ENCODE results near the gene D2HGDH. TPM values are rescaled to one million over a fixed set of nuclear protein-coding genes. Genes with fewer than 3 reads are reported as not detected.

The D2HGDH gene
- total RNA-seq, 1 experiment from 2014 or later, result 46.3 TPM

DNA sequence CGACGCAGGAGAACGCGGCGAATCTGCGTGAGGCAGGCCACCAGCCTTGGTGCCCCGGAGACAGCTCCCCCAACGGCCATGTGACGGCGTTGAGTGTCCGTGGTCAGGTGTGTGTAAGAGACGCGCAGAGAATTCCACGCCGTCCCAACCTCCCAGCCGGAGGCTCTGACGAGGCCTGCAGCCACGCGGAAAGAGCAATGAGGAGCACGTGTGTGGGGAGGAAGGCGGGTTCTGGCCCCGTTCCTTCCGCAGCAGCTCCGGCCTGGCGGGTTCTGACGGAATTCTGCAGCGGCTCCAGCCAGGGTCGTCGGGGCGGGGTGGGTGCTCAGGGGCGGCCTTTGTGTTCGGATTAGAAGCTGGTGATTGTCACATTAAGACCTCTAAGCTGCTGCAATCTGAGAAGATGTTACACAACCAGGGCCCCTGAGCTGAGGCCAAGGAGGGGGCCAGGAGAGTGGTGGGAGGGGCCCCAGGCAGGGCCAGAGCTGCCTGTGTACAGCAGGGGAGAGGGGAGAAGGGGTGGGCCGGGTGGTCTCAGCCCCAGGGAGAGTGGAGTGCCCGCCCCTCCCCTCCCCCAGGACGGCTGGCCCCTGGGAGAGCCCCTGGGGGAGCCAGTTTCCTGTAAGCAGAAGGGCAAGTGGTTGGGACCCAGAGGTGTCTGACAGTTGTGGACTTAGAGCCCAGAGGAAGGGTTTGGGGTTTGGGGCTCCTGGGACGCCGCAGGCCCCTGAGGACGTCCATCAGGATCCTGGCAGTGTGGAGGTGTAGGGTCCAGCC is 37.0 kb downstream of the D2HGDH start (continued):
- no peak for TF ChIP-seq MAX (IDR thresholded peaks at IDR 0.05)
- no peak for TF ChIP-seq CBX3 (IDR thresholded peaks at IDR 0.05; ENCODE audit: low read depth)
- no peak for TF ChIP-seq SIN3A (IDR thresholded peaks at IDR 0.05; ENCODE audit: low read depth)

GRCh38 chr2:241772063-241772499 is 37.7 kb downstream of the D2HGDH start:
- Histone ChIP-seq H3K27ac (ENCODE audit: low read depth, low read length) (no peak overlapping the region), H2AFZ (ENCODE audit: low read depth, low read length, poor library complexity, severe bottlenecking) (no peak overlapping the region), H3K9ac (ENCODE audit: low read length) (no peak overlapping the region), H3K9me3 (ENCODE audit: control insufficient read depth in 1 of 2, insufficient read depth in 1 of 2, low read depth in 1 of 2, low read length in 2 of 2) (no peaks in the 10 kb centered on the region), H4K20me1 (ENCODE audit: insufficient read depth) (no peaks in the 10 kb centered on the region), H3K36me3 (ENCODE audit: control insufficient read depth in 1 of 2, insufficient read depth in 2 of 2, low read length in 2 of 2) (no peaks in the 10 kb centered on the region), H3K4me2 (ENCODE audit: low read length) (no peak overlapping the region), H3K79me2 (ENCODE audit: insufficient read depth, low read length) (no peaks in the 10 kb centered on the region), H3K27me3 (ENCODE audit: insufficient read depth, low read length) (no peaks in the 10 kb centered on the region), H3K4me1 (ENCODE audit: control insufficient read depth in 1 of 2, insufficient read depth in 2 of 2, low read length in 2 of 2) (peaks cover 16 to 22% of the 10 kb centered on the region in 2 experiments), H3K9me2 (ENCODE audit: insufficient read depth) (no peaks in the 10 kb centered on the region), H3K4me3 (replicated peaks in 1 of 2; ENCODE audit: low read depth in 1 of 2, low read length in 2 of 2) (no peak overlapping the region)
- TF ChIP-seq EGR1 (IDR thresholded peaks at IDR 0.05; ENCODE audit: low read depth) (no peak), JUND (IDR thresholded peaks at IDR 0.05) (no peak), EZH2phosphoT487 (IDR thresholded peaks at IDR 0.05; ENCODE audit: borderline replicate concordance) (no peak), SP1 (IDR thresholded peaks at IDR 0.05; ENCODE audit: low read depth) (no peak), TCF7L2 (IDR thresholded peaks at IDR 0.05; ENCODE audit: borderline replicate concordance, extremely low read depth, insufficient read depth, insufficient read length) (no peak), ZFX (IDR thresholded peaks at IDR 0.05) (no peak), SIN3A (IDR thresholded peaks at IDR 0.05; ENCODE audit: low read depth) (no peak), CEBPB (IDR thresholded peaks at IDR 0.05; ENCODE audit: low read depth) (no peak), RAD21 (IDR thresholded peaks at IDR 0.05; ENCODE audit: low read depth) (no peak), ELF1 (IDR thresholded peaks at IDR 0.05; ENCODE audit: borderline replicate concordance, low read depth) (no peak), SRF (IDR thresholded peaks at IDR 0.05; ENCODE audit: low read depth) (no peak), POLR2AphosphoS5 (IDR thresholded peaks at IDR 0.05; ENCODE audit: low read depth, low read length) (no peak), ZNF274 (IDR thresholded peaks at IDR 0.05; ENCODE audit: low read depth, low read length) (no peak)
- TF ChIP-seq, protein P1, sequence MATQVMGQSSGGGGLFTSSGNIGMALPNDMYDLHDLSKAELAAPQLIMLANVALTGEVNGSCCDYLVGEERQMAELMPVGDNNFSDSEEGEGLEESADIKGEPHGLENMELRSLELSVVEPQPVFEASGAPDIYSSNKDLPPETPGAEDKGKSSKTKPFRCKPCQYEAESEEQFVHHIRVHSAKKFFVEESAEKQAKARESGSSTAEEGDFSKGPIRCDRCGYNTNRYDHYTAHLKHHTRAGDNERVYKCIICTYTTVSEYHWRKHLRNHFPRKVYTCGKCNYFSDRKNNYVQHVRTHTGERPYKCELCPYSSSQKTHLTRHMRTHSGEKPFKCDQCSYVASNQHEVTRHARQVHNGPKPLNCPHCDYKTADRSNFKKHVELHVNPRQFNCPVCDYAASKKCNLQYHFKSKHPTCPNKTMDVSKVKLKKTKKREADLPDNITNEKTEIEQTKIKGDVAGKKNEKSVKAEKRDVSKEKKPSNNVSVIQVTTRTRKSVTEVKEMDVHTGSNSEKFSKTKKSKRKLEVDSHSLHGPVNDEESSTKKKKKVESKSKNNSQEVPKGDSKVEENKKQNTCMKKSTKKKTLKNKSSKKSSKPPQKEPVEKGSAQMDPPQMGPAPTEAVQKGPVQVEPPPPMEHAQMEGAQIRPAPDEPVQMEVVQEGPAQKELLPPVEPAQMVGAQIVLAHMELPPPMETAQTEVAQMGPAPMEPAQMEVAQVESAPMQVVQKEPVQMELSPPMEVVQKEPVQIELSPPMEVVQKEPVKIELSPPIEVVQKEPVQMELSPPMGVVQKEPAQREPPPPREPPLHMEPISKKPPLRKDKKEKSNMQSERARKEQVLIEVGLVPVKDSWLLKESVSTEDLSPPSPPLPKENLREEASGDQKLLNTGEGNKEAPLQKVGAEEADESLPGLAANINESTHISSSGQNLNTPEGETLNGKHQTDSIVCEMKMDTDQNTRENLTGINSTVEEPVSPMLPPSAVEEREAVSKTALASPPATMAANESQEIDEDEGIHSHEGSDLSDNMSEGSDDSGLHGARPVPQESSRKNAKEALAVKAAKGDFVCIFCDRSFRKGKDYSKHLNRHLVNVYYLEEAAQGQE (IDR thresholded peaks at IDR 0.05; ENCODE audit: low read depth), result no peak
- TF ChIP-seq, protein P2, sequence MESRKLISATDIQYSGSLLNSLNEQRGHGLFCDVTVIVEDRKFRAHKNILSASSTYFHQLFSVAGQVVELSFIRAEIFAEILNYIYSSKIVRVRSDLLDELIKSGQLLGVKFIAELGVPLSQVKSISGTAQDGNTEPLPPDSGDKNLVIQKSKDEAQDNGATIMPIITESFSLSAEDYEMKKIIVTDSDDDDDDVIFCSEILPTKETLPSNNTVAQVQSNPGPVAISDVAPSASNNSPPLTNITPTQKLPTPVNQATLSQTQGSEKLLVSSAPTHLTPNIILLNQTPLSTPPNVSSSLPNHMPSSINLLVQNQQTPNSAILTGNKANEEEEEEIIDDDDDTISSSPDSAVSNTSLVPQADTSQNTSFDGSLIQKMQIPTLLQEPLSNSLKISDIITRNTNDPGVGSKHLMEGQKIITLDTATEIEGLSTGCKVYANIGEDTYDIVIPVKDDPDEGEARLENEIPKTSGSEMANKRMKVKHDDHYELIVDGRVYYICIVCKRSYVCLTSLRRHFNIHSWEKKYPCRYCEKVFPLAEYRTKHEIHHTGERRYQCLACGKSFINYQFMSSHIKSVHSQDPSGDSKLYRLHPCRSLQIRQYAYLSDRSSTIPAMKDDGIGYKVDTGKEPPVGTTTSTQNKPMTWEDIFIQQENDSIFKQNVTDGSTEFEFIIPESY (IDR thresholded peaks at IDR 0.05; ENCODE audit: extremely low read depth, insufficient replicate concordance, low read length), result no peak
- BruUV-seq (replicated peaks), result no TSS peak
- ChIA-PET RAD21 (ENCODE audit: low non-redundant PET in 1 of 2, low total read pairs in 2 of 2, uncharacterized antibody in 2 of 2, unreplicated experiment in 2 of 2) (no interaction called here), CTCF (no interaction called here), POLR2A (no interaction called here)
- DNase-seq (ENCODE audit: low read depth, low spot score) (no peak), ATAC-seq (no peak)
- intact Hi-C loops (cut with micrococcal nuclease), result no loop called here
